Dedifferentiated amniotic fluid mesenchymal stem cell (primary cell): ENCODE results near the gene RABGGTA.
A peak's percentile ranks its signal among the peaks of the same experiment; 100 is the strongest.
"Not testable (repeated sequence)": the region's sequence is repeated elsewhere in the genome, so short reads cannot be mapped to it uniquely, and the experiment has no call there.

Experiments
- DNase-seq: peaks from one replicate; pipeline ENCODE4 v3.0.0-alpha.2; 2016; ENCODE audit errors: extremely low spot score

The RABGGTA gene

GRCh38 chr14:24240110-24240918, 31.1 kb downstream of the RABGGTA start:
- no peak for DNase-seq

GRCh38 chr14:24238527-24239037, 32.8 kb downstream of the RABGGTA start:
- DNase-seq: no peak

GRCh38 chr14:24238123-24238522, 33.3 kb downstream of the RABGGTA start:
- DNase-seq: no peak

GRCh38 chr14:24237463-24237955, 33.9 kb downstream of the RABGGTA start:
- DNase-seq: no peak

GRCh38 chr14:24236689-24237462, 34.5 kb downstream of the RABGGTA start:
- DNase-seq: no peak

- no peak for DNase-seq
Measured at GRCh38 chr14:24235804-24236688, 35.4 kb downstream of the RABGGTA start.

GRCh38 chr14:24234095-24235005, 37.0 kb downstream of the RABGGTA start:
- DNase-seq: no peak

DNA sequence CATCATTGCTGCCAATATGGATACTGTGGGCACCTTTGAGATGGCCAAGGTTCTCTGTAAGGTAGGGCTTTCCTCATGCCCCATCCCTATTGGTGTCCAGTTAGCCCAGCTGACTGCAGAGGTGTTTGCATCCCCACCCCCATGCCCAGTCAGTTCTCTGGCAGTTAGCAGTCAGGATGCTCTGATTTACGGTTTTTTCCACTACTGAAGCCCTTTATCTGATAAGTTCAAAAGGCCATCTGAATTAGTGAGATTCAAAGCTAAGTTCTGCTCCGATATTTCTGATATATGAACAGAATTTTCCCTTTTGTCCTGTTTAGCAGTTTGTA, 37.9 kb downstream of the RABGGTA start:
- no peak for DNase-seq

DNA sequence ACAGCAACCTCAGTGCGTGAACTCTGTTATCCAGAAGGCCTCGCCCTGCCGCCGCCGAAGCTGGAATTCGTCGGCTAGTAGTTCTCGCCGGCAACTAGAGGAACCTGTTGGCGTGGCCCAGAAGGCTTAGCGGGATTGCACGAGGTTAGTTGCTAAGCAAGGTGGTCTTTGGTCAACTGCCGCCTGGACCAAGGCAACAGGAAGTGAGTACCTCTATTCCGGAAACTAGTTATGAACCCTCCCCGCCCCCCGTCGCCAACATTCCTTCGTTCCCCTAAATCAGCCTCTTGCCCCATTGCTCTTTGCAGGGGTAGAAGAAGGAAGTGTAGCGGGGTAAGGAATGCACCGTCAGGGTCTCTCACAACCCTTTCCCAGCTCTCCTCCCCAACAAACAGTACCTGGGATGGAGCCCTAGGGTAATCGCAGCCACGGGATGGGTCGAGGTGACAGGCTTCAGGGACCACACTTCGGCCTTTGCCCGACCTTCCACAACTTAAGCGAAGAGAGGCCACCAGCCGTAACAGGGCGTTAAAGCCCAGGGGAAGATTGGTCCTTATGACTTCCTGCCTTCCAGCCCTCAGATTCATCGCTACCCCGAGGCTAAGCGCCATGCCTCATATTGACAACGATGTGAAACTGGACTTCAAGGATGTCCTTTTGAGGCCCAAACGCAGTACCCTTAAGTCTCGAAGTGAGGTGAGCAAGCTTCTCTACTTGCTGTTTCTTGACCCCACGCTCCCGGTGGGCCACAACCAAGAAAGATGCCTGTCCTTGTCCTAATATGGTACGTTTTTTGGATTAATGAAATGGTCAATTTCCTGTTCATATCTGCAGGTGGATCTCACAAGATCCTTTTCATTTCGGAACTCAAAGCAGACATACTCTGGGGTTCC, 38.5 kb downstream of the RABGGTA start, which contains the start of gene GMPR2:
TSS of gene GMPR2 (plus strand) at position 285 of the 893 bp plus-strand sequence. CDS start at position 610, 325 bp downstream.
- DNase-seq: no peak

- peak; percentile 84 for DNase-seq
Measured at GRCh38 chr14:24232121-24232644, 39.2 kb downstream of the RABGGTA start, which contains the start of gene NEDD8. TSS of gene NEDD8 (minus strand) at chr14:24232367. CDS start at chr14:24232267, 100 bp downstream.

DNA sequence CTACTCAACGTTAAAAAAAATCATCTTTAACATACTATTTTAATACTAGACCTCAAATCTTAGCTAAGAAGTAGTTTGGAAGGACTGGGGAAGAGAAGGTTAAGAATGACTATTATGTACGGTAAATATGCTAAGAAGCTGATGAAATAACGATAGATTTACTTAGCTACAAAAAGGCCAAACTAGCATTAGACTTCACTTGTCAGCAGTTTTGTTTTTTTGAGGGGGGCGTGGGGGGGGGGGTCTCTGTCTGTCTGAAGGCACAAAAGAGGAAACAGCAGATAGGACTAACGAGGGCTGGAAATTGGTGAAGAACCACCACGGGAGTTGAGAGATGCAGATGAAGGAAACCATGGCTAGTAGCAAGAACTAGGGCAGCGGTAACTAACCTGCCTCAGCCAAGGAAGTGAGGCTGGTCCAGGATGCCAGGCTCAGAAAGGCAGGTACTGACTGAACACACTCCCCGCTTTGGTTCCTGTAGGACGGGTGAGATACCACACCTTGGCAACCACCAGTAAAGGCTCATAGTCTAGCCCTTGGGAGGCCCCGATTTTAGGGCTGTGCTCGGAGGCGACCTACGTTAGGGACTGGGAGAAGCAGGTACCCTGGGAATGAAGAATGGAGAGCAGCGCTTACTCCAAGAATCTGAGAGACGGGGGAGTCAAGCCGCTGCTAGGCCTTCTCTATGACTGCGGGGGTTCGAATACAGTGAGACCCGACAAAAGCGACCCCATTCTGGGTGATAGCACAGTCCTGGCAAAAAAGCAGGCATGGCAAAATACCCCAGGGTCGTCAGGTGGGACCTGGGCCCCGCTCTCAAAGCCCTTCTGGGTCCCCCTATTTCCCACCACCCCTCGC, 39.9 kb downstream of the RABGGTA start:
- no peak for DNase-seq

- no peak for DNase-seq
Measured at GRCh38 chr14:24228902-24229301, 42.5 kb downstream of the RABGGTA start.

GRCh38 chr14:24226473-24226872, 44.9 kb downstream of the RABGGTA start:
- no peak for DNase-seq

GRCh38 chr14:24224618-24225071, 46.8 kb downstream of the RABGGTA start:
- DNase-seq: no peak

GRCh38 chr14:24222987-24223386, 48.4 kb downstream of the RABGGTA start:
- not testable (repeated sequence) for DNase-seq

GRCh38 chr14:24219521-24219920, 51.9 kb downstream of the RABGGTA start:
- no peak for DNase-seq

DNA sequence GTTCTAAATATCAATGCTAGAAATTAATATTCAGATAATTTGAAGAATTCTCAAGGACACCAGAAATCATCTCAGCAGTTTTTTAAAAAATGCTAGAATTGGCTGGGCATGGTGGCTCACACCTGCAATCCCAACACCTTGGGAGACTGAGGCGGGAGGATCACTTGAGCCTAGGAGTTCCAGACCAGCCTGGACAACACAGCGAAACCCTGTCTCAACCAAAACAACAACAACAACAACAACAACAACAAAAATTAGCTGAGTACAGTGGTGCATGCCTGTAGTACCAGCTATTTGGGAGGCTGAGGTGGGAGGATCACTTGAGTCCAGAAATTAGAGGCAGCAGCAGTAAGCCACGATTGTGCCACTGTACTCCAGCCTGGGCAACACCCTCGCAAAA, 52.3 kb downstream of the RABGGTA start:
- DNase-seq: no peak

GRCh38 chr14:24216876-24217275, 54.5 kb downstream of the RABGGTA start:
- DNase-seq: not testable (repeated sequence)
